H1 (cell line): ENCODE measurements around the gene HABP2. TPM values are rescaled to one million over a fixed set of nuclear protein-coding genes. Genes with fewer than 3 reads are reported as not detected.

Experiments used
- CTCF ChIA-PET: fragments of 300-600 bp; sonication (Branson Sonifier 250); formaldehyde crosslinking; loops from one replicate; lab custom pipeline; 2021; ENCODE audit not compliant: partially characterized antibody; lab: Charles Lee
- POLR2A ChIA-PET: fragments of 300-600 bp; sonication (Branson Sonifier 250); formaldehyde crosslinking; loops from one replicate; lab custom pipeline; 2021; ENCODE audit warnings: inconsistent platforms; ENCODE audit not compliant: partially characterized antibody; lab: Charles Lee
- DNase-seq, 2 experiments: peaks; one replicate each; pipeline versions ENCODE4 v3.0.0 to v3.0.0-alpha.2; 2010 to 2022; ENCODE audit warnings: low spot score in 2 of 2, low read depth in 1 of 2, mixed read lengths in 1 of 2
- FAIRE-seq: peaks from 2 replicates; lab custom pipeline; 2011; peaks lifted over from hg19 to GRCh38; lab: Jason Lieb, UNC
- H2AFZ ChIP-seq: 2 replicates; pipeline ENCODE4 v1.8.1; 2012; ENCODE audit warnings: low read length, inconsistent platforms
- H2AK5ac ChIP-seq: 2 replicates; pipeline ENCODE4 v1.6.1; 2013; ENCODE audit warnings: low read depth, low read length
- H2BK120ac ChIP-seq: replicated peaks from 2 replicates; pipeline ENCODE3; 2013; ENCODE audit warnings: low read depth, low read length, inconsistent platforms
- H2BK12ac ChIP-seq: 2 replicates; pipeline ENCODE4 v1.6.1; 2013; ENCODE audit warnings: low read depth, low read length
- H2BK15ac ChIP-seq: 2 replicates; pipeline ENCODE4 v1.6.1; 2013; ENCODE audit warnings: low read length
- H2BK20ac ChIP-seq: 2 replicates; pipeline ENCODE4 v1.6.1; 2013; ENCODE audit warnings: low read length
- H2BK5ac ChIP-seq: 2 replicates; pipeline ENCODE4 v1.6.1; 2013; ENCODE audit warnings: low read depth, low read length
- H3K14ac ChIP-seq: 2 replicates; pipeline ENCODE4 v1.6.1; 2013; ENCODE audit warnings: inconsistent platforms; ENCODE audit not compliant: insufficient read length
- H3K18ac ChIP-seq: 2 replicates; pipeline ENCODE4 v1.6.1; 2013; ENCODE audit warnings: low read length; ENCODE audit errors: extremely low read depth
- H3K23ac ChIP-seq: 2 replicates; pipeline ENCODE4 v1.6.1; 2013; ENCODE audit warnings: inconsistent platforms; ENCODE audit not compliant: insufficient read length
- H3K23me2 ChIP-seq: 2 replicates; pipeline ENCODE4 v1.6.1; 2013; ENCODE audit warnings: low read depth, low read length
- H3K27ac ChIP-seq: 2 replicates; pipeline ENCODE4 v1.6.1; 2011; ENCODE audit warnings: low read depth, low read length, inconsistent platforms
- H3K27me3 ChIP-seq, 4 experiments: replicated peaks in 1 of 4; 1 replicate in 1 of 4; 2 replicates in 3 of 4; pipeline versions ENCODE4 v1.6.1 to v1.8.1; 2011 to 2013; ENCODE audit warnings: low read length in 3 of 4, mild to moderate bottlenecking in 3 of 4, inconsistent platforms in 2 of 4, mixed read lengths in 2 of 4, moderate library complexity in 1 of 4; ENCODE audit not compliant: control insufficient read depth in 3 of 4, insufficient read depth in 3 of 4; ENCODE audit errors: extremely low read depth in 1 of 4
- H3K36me3 ChIP-seq, 4 experiments: 2 replicates each; pipeline versions ENCODE4 v1.6.1 to v1.8.1; 2011 to 2013; ENCODE audit warnings: mild to moderate bottlenecking in 4 of 4, low read length in 3 of 4, moderate library complexity in 2 of 4, control low read depth in 1 of 4, inconsistent platforms in 1 of 4; ENCODE audit not compliant: insufficient read depth in 4 of 4, control insufficient read depth in 2 of 4
- H3K4ac ChIP-seq: replicated peaks from 2 replicates; pipeline ENCODE3; 2013; ENCODE audit warnings: low read length, low read depth, mixed read lengths, inconsistent platforms; ENCODE audit not compliant: insufficient read length
- H3K4me1 ChIP-seq, 4 experiments: replicated peaks in 1 of 4; 1 replicate in 1 of 4; 2 replicates in 3 of 4; pipeline versions ENCODE4 v1.6.1 to v1.8.1; 2011 to 2013; ENCODE audit warnings: low read length in 3 of 4, inconsistent platforms in 2 of 4, mixed read lengths in 1 of 4; ENCODE audit not compliant: insufficient read depth in 4 of 4, control insufficient read depth in 3 of 4
- H3K4me2 ChIP-seq, 2 experiments: 2 replicates each; pipeline versions ENCODE4 v1.6.1 to v1.8.1; 2011 to 2013; ENCODE audit warnings: low read depth in 2 of 2, low read length in 2 of 2, control low read depth in 1 of 2, inconsistent platforms in 1 of 2, mild to moderate bottlenecking in 1 of 2; ENCODE audit not compliant: insufficient read depth in 1 of 2
- H3K4me3 ChIP-seq, 4 experiments: fragments of 200-600, 300-600 bp in 1 of 4; sonication (generic), shearing (Covaris generic), sonication (Bioruptor Twin) in 1 of 4; 2 replicates each; pipeline versions ENCODE4 v1.5.1 to v1.8.1; 2011 to 2016; ENCODE audit warnings: low read length in 4 of 4, low read depth in 3 of 4, control low read depth in 2 of 4, inconsistent platforms in 2 of 4, mild to moderate bottlenecking in 2 of 4, mixed read lengths in 1 of 4, moderate library complexity in 1 of 4; ENCODE audit not compliant: insufficient read depth in 2 of 4; ENCODE audit errors: extremely low read depth in 1 of 4
- H3K56ac ChIP-seq: replicated peaks from 2 replicates; pipeline ENCODE3; 2013; ENCODE audit warnings: low read depth, mild to moderate bottlenecking, mixed read lengths, low read length, inconsistent platforms; ENCODE audit not compliant: insufficient read length
- H3K79me1 ChIP-seq: 2 replicates; pipeline ENCODE4 v1.6.1; 2013; ENCODE audit warnings: low read depth, low read length, control low read depth
- H3K79me2 ChIP-seq, 2 experiments: 2 replicates each; pipeline versions ENCODE4 v1.6.1 to v1.8.1; 2012 to 2013; ENCODE audit warnings: low read length in 2 of 2, mild to moderate bottlenecking in 2 of 2, inconsistent platforms in 1 of 2; ENCODE audit not compliant: insufficient read depth in 2 of 2, control insufficient read depth in 1 of 2
- H3K9ac ChIP-seq, 4 experiments: replicated peaks in 1 of 4; 1 replicate in 1 of 4; 2 replicates in 3 of 4; pipeline versions ENCODE4 v1.6.1 to v1.8.1; 2011 to 2013; ENCODE audit warnings: low read depth in 3 of 4, low read length in 3 of 4, control low read depth in 2 of 4, mild to moderate bottlenecking in 2 of 4, moderate library complexity in 2 of 4, inconsistent platforms in 1 of 4; ENCODE audit errors: extremely low read depth in 1 of 4
- H3K9me3 ChIP-seq, 2 experiments: 2 replicates each; pipeline versions ENCODE4 v1.6.1 to v1.8.1; 2012 to 2013; ENCODE audit warnings: mild to moderate bottlenecking in 2 of 2, moderate library complexity in 2 of 2, control low read depth in 1 of 2, inconsistent platforms in 1 of 2, low read depth in 1 of 2, low read length in 1 of 2, mixed read lengths in 1 of 2; ENCODE audit not compliant: insufficient read depth in 2 of 2
- H4K20me1 ChIP-seq, 2 experiments: replicated peaks in 1 of 2; 2 replicates each; pipeline versions ENCODE3 to v1.8.1; 2011 to 2013; ENCODE audit warnings: inconsistent platforms in 2 of 2, low read length in 2 of 2, mild to moderate bottlenecking in 1 of 2; ENCODE audit not compliant: insufficient read depth in 2 of 2, control insufficient read depth in 1 of 2
- H4K5ac ChIP-seq: 2 replicates; pipeline ENCODE4 v1.6.1; 2013; ENCODE audit warnings: low read length, low read depth, mixed read lengths, inconsistent platforms; ENCODE audit not compliant: insufficient read length
- H4K8ac ChIP-seq: 2 replicates; pipeline ENCODE4 v1.8.0; 2013; ENCODE audit warnings: mild to moderate bottlenecking, moderate library complexity, low read length, inconsistent platforms; ENCODE audit not compliant: insufficient read depth; ENCODE audit errors: extremely low read depth
- H4K91ac ChIP-seq: replicated peaks from 2 replicates; pipeline ENCODE3; 2013; ENCODE audit warnings: low read length, mixed read lengths, inconsistent platforms; ENCODE audit not compliant: insufficient read length
- EP300 ChIP-seq, 2 experiments: IDR thresholded peaks; 1 replicate in 1 of 2; 2 replicates in 1 of 2; pipeline ENCODE4 v1.6.1; 2011 to 2012; ENCODE audit warnings: low read depth in 2 of 2, low read length in 2 of 2, mild to moderate bottlenecking in 2 of 2, borderline replicate concordance in 1 of 2, inconsistent platforms in 1 of 2, moderate library complexity in 1 of 2
- HDAC6 ChIP-seq: IDR thresholded peaks from one replicate; pipeline ENCODE4 v1.7.1; 2012; ENCODE audit warnings: low read depth, mild to moderate bottlenecking, inconsistent platforms, low read length, moderate library complexity
- NANOG ChIP-seq: IDR thresholded peaks from 2 replicates; pipeline ENCODE4 v1.6.1; 2011; ENCODE audit warnings: low read length, low read depth, mild to moderate bottlenecking, inconsistent platforms; ENCODE audit not compliant: insufficient read depth, poor library complexity, severe bottlenecking
- POLR2AphosphoS5 ChIP-seq: IDR thresholded peaks from 2 replicates; pipeline ENCODE4 v1.6.1; 2011; ENCODE audit warnings: low read depth, low read length
- POU5F1 ChIP-seq: IDR thresholded peaks from 2 replicates; pipeline ENCODE4 v1.6.1; 2011; ENCODE audit warnings: low read depth, mild to moderate bottlenecking, low read length, moderate library complexity
- RAD21 ChIP-seq, 2 experiments: IDR thresholded peaks in 1 of 2; conservative IDR thresholded peaks in 1 of 2; 2 replicates each; pipeline ENCODE4 v1.6.1; 2011; ENCODE audit warnings: low read depth in 2 of 2, low read length in 2 of 2, improper control_type of control experiment in 1 of 2, inconsistent platforms in 1 of 2, mild to moderate bottlenecking in 1 of 2, moderate library complexity in 1 of 2
- RNF2 ChIP-seq: fragments of 200-900, 300-1000 bp; sonication (generic); IDR thresholded peaks from 2 replicates; pipeline ENCODE4 v1.7.1; 2016; ENCODE audit warnings: borderline replicate concordance, low read depth, mild to moderate bottlenecking, antibody characterized with exemption, low read length; ENCODE audit not compliant: poor library complexity, severe bottlenecking; ENCODE audit errors: missing control alignments
- SIX5 ChIP-seq: IDR thresholded peaks from 2 replicates; pipeline ENCODE4 v1.6.1; 2011; ENCODE audit warnings: mild to moderate bottlenecking, low read depth, low read length
- SRF ChIP-seq: IDR thresholded peaks from 2 replicates; pipeline ENCODE4 v1.6.1; 2011; ENCODE audit warnings: mild to moderate bottlenecking, low read depth, low read length, moderate library complexity
- SUZ12 ChIP-seq: fragments of 200-600 bp; sonication (generic); IDR thresholded peaks from 2 replicates; pipeline ENCODE4 v1.6.1; 2012; ENCODE audit warnings: mild to moderate bottlenecking, inconsistent platforms, low read length, moderate library complexity, mixed read lengths
- TAF7 ChIP-seq: optimal IDR thresholded peaks from 2 replicates; pipeline ENCODE3; 2011; ENCODE audit warnings: low read depth, mild to moderate bottlenecking, inconsistent platforms, low read length, moderate library complexity, borderline replicate concordance
- WGBS, 2 experiments: shearing (Covaris generic) in 1 of 2; methylation state at CpG; one replicate each; pipeline versions ENCODE4 v1.1.6 to v1.1.7; 2013 to 2015; ENCODE audit warnings: low lambda C conversion rate in 2 of 2, mixed read lengths in 2 of 2, inconsistent platforms in 1 of 2, low coverage in 1 of 2, missing lambda C conversion rate in 1 of 2; ENCODE audit not compliant: insufficient replicate concordance in 2 of 2, insufficient coverage in 1 of 2, insufficient read length in 1 of 2; ENCODE audit errors: extremely low coverage in 1 of 2, missing lambda C conversion rate in 1 of 2; 5-methylcytosine and 5-hydroxymethylcytosine counted together
- polyA plus RNA-seq, 7 experiments: library from polyadenylated mRNA; depleted of rRNA in 3 of 7; stranded (reverse) in 5 of 7; unstranded in 2 of 7; fragments of >200 nt in 5 of 7; fragments of 200-250 nt in 2 of 7; gene quantifications; 1 replicate in 5 of 7; 2 replicates in 1 of 7; 4 replicates in 1 of 7; pipeline versions ENCODE4 v1.2.1 to v1.2.3, GENCODE V29; 2011 to 2013; ENCODE audit warnings: missing spikeins in 2 of 7, mixed read lengths in 2 of 7
- total RNA-seq: library from RNA; stranded (reverse); fragmentation: NEBNext Ultra II Directional; extraction: Animal tissue kit (Norgen Biotek cat#: 25700); gene quantifications from 2 replicates; pipeline ENCODE4 v1.2.1, GENCODE V29; 2021
- TF ChIP-seq, protein P1 (sequence below): IDR thresholded peaks from 2 replicates; pipeline ENCODE4 v1.6.1; 2011; ENCODE audit warnings: low read length, improper control_type of control experiment

HABP2 gene
- total and polyA plus RNA-seq, 2 of the 8 experiments (the other 6 are each of a cell fraction or from before 2014, with no cell fraction given), result not detected

DNA sequence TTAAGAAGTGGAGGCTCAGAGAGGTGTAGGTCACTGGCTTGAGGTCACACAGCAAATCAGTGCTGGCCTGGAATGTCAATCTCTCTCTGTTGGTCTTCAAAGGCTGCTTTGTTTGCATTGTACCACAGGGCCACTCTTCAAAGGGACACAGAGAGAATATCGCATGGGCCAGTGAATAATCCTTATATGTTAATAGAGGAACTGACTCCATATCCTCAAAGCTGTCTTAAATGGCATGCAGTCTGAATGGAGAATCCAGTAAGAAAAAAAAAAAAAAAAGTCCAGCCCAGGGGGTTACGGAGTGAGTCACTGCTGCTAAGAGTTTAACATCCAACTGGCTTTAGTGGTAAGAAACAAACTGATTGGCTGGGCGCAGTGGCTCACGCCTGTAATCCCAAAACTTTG lies 56.9 kb downstream of the HABP2 start:
- DNase-seq (no peak), FAIRE-seq (no peak)
- Histone ChIP-seq H2BK20ac (no peak overlapping the region), H2AK5ac (no peak overlapping the region), H3K79me1 (no peaks in the 10 kb centered on the region), H3K79me2 (no peaks in the 10 kb centered on the region), H3K4ac (no peak overlapping the region), H3K23me2 (no peaks in the 10 kb centered on the region), H2BK5ac (no peak overlapping the region), H3K18ac (no peak overlapping the region), H3K4me2 (no peak overlapping the region), H3K4me1 (peaks cover 2 to 16% (median 7%) of the 10 kb centered on the region in 4 experiments), H3K9ac (no peak overlapping the region), H3K9me3 (no peaks in the 10 kb centered on the region), H4K91ac (no peak overlapping the region), H3K23ac (no peak overlapping the region), H2AFZ (no peak overlapping the region), H2BK15ac (no peak overlapping the region), H3K14ac (no peak overlapping the region), H3K27ac (no peak overlapping the region), H3K27me3 (peaks cover 0 to 2% (median under 1%) of the 10 kb centered on the region in 4 experiments; a peak in 3 of 7 replicates), H2BK12ac (no peak overlapping the region), H3K36me3 (no peaks in the 10 kb centered on the region), H4K5ac (no peak overlapping the region), H4K20me1 (no peaks in the 10 kb centered on the region), H3K4me3 (no peak overlapping the region), H3K56ac (no peak overlapping the region), H4K8ac (no peak overlapping the region), H2BK120ac (no peak overlapping the region)
- POLR2A ChIA-PET, result interaction anchor here (0.6 kb wide), 2 partner anchors 31 to 285 kb away, joined by 3 to 4 read pairs; no protein-coding TSS in a partner anchor
- CTCF ChIA-PET, result no interaction called here
- 94% methylated on average over 4 of the region's 4 CpGs; no CpG with 5 or more reads in 1 of the 2 experiments for WGBS, 2 experiments
- TF ChIP-seq NANOG (no peak), POLR2AphosphoS5 (no peak), RAD21 (IDR thresholded peaks at IDR 0.05 in 1 of 2, conservative IDR thresholded peaks at IDR 0.05 in 1 of 2; ENCODE audit: low read depth in 2 of 2, low read length in 2 of 2) (no peak), SRF (no peak), EP300 (IDR thresholded peaks at IDR 0.05; ENCODE audit: borderline replicate concordance in 1 of 2, low read depth in 2 of 2, low read length in 2 of 2) (no peak), TAF7 (no peak), SUZ12 (no peak), RNF2 (no peak), POU5F1 (no peak), SIX5 (no peak), HDAC6 (no peak)
- TF ChIP-seq, protein P1, sequence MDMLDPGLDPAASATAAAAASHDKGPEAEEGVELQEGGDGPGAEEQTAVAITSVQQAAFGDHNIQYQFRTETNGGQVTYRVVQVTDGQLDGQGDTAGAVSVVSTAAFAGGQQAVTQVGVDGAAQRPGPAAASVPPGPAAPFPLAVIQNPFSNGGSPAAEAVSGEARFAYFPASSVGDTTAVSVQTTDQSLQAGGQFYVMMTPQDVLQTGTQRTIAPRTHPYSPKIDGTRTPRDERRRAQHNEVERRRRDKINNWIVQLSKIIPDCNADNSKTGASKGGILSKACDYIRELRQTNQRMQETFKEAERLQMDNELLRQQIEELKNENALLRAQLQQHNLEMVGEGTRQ, result no peak
